H9 (cell line): ENCODE measurements around the gene ACOT7. TPM values are rescaled to one million over a fixed set of nuclear protein-coding genes. Genes with fewer than 3 reads are reported as not detected.
"Not testable (repeated sequence)": the region's sequence is repeated elsewhere in the genome, so short reads cannot be mapped to it uniquely, and the experiment has no call there.

ENCODE experiments used
- DNase-seq: peaks from one replicate; pipeline ENCODE4 v3.0.0-alpha.2; 2017
- H2AFZ ChIP-seq: one replicate; pipeline ENCODE4 v1.6.1; 2013; ENCODE audit warnings: mild to moderate bottlenecking, low read length, control low read depth, moderate library complexity
- H2AK5ac ChIP-seq: 2 replicates; pipeline ENCODE4 v1.6.1; 2013; ENCODE audit warnings: low read length, control low read depth, mixed read lengths; ENCODE audit not compliant: insufficient read length
- H2BK120ac ChIP-seq: one replicate; pipeline ENCODE4 v1.6.1; 2013; ENCODE audit warnings: low read depth, mild to moderate bottlenecking, low read length, control low read depth, inconsistent platforms; ENCODE audit not compliant: poor library complexity, severe bottlenecking
- H2BK12ac ChIP-seq: 2 replicates; pipeline ENCODE4 v1.6.1; 2013; ENCODE audit warnings: low read length, control low read depth, mixed read lengths, low read depth; ENCODE audit not compliant: insufficient read length
- H2BK15ac ChIP-seq: 2 replicates; pipeline ENCODE4 v1.6.1; 2013; ENCODE audit warnings: low read depth, low read length, control low read depth
- H2BK20ac ChIP-seq: one replicate; pipeline ENCODE4 v1.6.1; 2013; ENCODE audit warnings: low read depth, mild to moderate bottlenecking, low read length, control low read depth, inconsistent platforms; ENCODE audit not compliant: poor library complexity, severe bottlenecking
- H2BK5ac ChIP-seq: 2 replicates; pipeline ENCODE4 v1.6.1; 2013; ENCODE audit warnings: low read length, control low read depth, mixed read lengths; ENCODE audit not compliant: insufficient read length
- H3K14ac ChIP-seq: 2 replicates; pipeline ENCODE4 v1.6.1; 2013; ENCODE audit warnings: low read length, control low read depth; ENCODE audit not compliant: insufficient read depth
- H3K18ac ChIP-seq: 2 replicates; pipeline ENCODE4 v1.6.1; 2013; ENCODE audit warnings: low read depth, mild to moderate bottlenecking, mixed read lengths, low read length, control low read depth; ENCODE audit not compliant: insufficient read length
- H3K23ac ChIP-seq: 2 replicates; pipeline ENCODE4 v1.6.1; 2013; ENCODE audit warnings: low read length, control low read depth, mixed read lengths, low read depth; ENCODE audit not compliant: insufficient read length
- H3K23me2 ChIP-seq: 2 replicates; pipeline ENCODE4 v1.6.1; 2013; ENCODE audit warnings: low read depth, mild to moderate bottlenecking, mixed read lengths, low read length, control low read depth; ENCODE audit not compliant: insufficient read length, poor library complexity, severe bottlenecking
- H3K27ac ChIP-seq: 2 replicates; pipeline ENCODE4 v1.5.1; 2013; ENCODE audit warnings: low read length, control low read depth, mixed read lengths, low read depth; ENCODE audit not compliant: insufficient read length
- H3K27me3 ChIP-seq: 2 replicates; pipeline ENCODE4 v1.6.1; 2013; ENCODE audit warnings: low read length, control low read depth, inconsistent platforms; ENCODE audit not compliant: insufficient read depth
- H3K4ac ChIP-seq: 2 replicates; pipeline ENCODE4 v1.6.1; 2013; ENCODE audit warnings: low read depth, mild to moderate bottlenecking, control low read depth, inconsistent platforms, low read length, moderate library complexity
- H3K4me1 ChIP-seq: 2 replicates; pipeline ENCODE4 v1.6.1; 2013; ENCODE audit warnings: low read length, control low read depth, inconsistent platforms; ENCODE audit not compliant: insufficient read depth
- H3K4me2 ChIP-seq: 2 replicates; pipeline ENCODE4 v1.6.1; 2013; ENCODE audit warnings: low read length, control low read depth, mixed read lengths; ENCODE audit not compliant: insufficient read length, insufficient read depth
- H3K56ac ChIP-seq: 2 replicates; pipeline ENCODE4 v1.6.1; 2013; ENCODE audit warnings: low read depth, mild to moderate bottlenecking, mixed read lengths, low read length, control low read depth; ENCODE audit not compliant: insufficient read length
- H3K79me1 ChIP-seq: 2 replicates; pipeline ENCODE4 v1.6.1; 2013; ENCODE audit warnings: low read depth, mild to moderate bottlenecking, moderate library complexity, low read length, control low read depth, inconsistent platforms; ENCODE audit not compliant: insufficient read depth, poor library complexity, severe bottlenecking
- H3K79me2 ChIP-seq: 2 replicates; pipeline ENCODE4 v1.6.1; 2013; ENCODE audit warnings: low read length, control low read depth, inconsistent platforms; ENCODE audit not compliant: insufficient read depth
- H3K9ac ChIP-seq: 2 replicates; pipeline ENCODE4 v1.6.1; 2013; ENCODE audit warnings: low read length, control low read depth, mixed read lengths; ENCODE audit not compliant: insufficient read length; ENCODE audit errors: extremely low read depth
- H3K9me3 ChIP-seq: one replicate; pipeline ENCODE4 v1.6.1; 2013; ENCODE audit warnings: low read depth, low read length, inconsistent platforms; ENCODE audit not compliant: control insufficient read depth
- H3T11ph ChIP-seq: one replicate; pipeline ENCODE4 v1.6.1; 2013; ENCODE audit warnings: mild to moderate bottlenecking, low read length, control low read depth, inconsistent platforms
- H4K20me1 ChIP-seq: one replicate; pipeline ENCODE4 v1.6.1; 2013; ENCODE audit not compliant: control insufficient read depth, insufficient read length, insufficient read depth
- H4K5ac ChIP-seq: 2 replicates; pipeline ENCODE4 v1.6.1; 2013; ENCODE audit warnings: low read depth, mild to moderate bottlenecking, mixed read lengths, low read length, control low read depth; ENCODE audit not compliant: insufficient read length
- H4K8ac ChIP-seq: replicated peaks from 2 replicates; pipeline ENCODE4 v1.6.1; 2013; ENCODE audit warnings: low read length, control low read depth, mixed read lengths, low read depth; ENCODE audit not compliant: insufficient read length
- H4K91ac ChIP-seq: 2 replicates; pipeline ENCODE4 v1.6.1; 2013; ENCODE audit warnings: low read depth, mild to moderate bottlenecking, moderate library complexity, mixed read lengths, low read length, control low read depth; ENCODE audit not compliant: insufficient read length
- H3K27ac Mint-ChIP-seq, 3 experiments: 2 replicates in 2 of 3; 3 replicates in 1 of 3; pipeline ENCODE4 v1.8.0; 2020 to 2021; ENCODE audit warnings: mixed read lengths in 3 of 3, mild to moderate bottlenecking in 1 of 3, moderate library complexity in 1 of 3
- H3K27me3 Mint-ChIP-seq: 2 replicates; pipeline ENCODE4 v1.8.0; 2021; ENCODE audit warnings: low read depth, mild to moderate bottlenecking, moderate library complexity, mixed read lengths
- H3K36me3 Mint-ChIP-seq, 3 experiments: 2 replicates in 2 of 3; 3 replicates in 1 of 3; pipeline ENCODE4 v1.8.0; 2020 to 2021; ENCODE audit warnings: low read depth in 3 of 3, mixed read lengths in 3 of 3; ENCODE audit not compliant: insufficient read depth in 1 of 3
- H3K4me1 Mint-ChIP-seq, 2 experiments: 2 replicates each; pipeline ENCODE4 v1.8.0; 2020; ENCODE audit warnings: mixed read lengths in 2 of 2
- H3K4me3 Mint-ChIP-seq, 2 experiments: 2 replicates in 1 of 2; 3 replicates in 1 of 2; pipeline ENCODE4 v1.8.0; 2020 to 2021; ENCODE audit warnings: mild to moderate bottlenecking in 2 of 2, mixed read lengths in 2 of 2, moderate library complexity in 1 of 2
- H3K9me3 Mint-ChIP-seq, 2 experiments: 2 replicates in 1 of 2; 3 replicates in 1 of 2; pipeline ENCODE4 v1.8.0; 2020; ENCODE audit warnings: mild to moderate bottlenecking in 2 of 2, mixed read lengths in 2 of 2, moderate library complexity in 1 of 2
- WGBS: extraction: QIAGEN DNeasy Blood & Tissue Kit; methylation state at CpG from one replicate; pipeline ENCODE4 v1.1.7; 2013; ENCODE audit warnings: missing lambda C conversion rate, low lambda C conversion rate, mixed read lengths; ENCODE audit not compliant: insufficient read length; ENCODE audit errors: extremely low coverage; 5-methylcytosine and 5-hydroxymethylcytosine counted together
- total RNA-seq: library from RNA; stranded (reverse); gene quantifications from 2 replicates; pipeline ENCODE4 v1.2.1, GENCODE V29; 2021

ACOT7 gene
- total RNA-seq, 1 experiment from 2014 or later: 87.4 TPM

- not testable (repeated sequence) for H3K27ac ChIP-seq, DNase-seq, H3K4me1 ChIP-seq, H2AFZ ChIP-seq, H2BK12ac ChIP-seq, H3K79me2 ChIP-seq, H3K9ac ChIP-seq, H2BK120ac ChIP-seq, H2BK20ac ChIP-seq, H3K4me2 ChIP-seq, H2AK5ac ChIP-seq, H2BK5ac ChIP-seq, H4K5ac ChIP-seq, H4K20me1 ChIP-seq, H3K27me3 ChIP-seq, H3K23ac ChIP-seq, H3K27ac Mint-ChIP-seq, H3K79me1 ChIP-seq, H3K9me3 Mint-ChIP-seq, H3T11ph ChIP-seq, H3K56ac ChIP-seq, H3K9me3 ChIP-seq, H3K18ac ChIP-seq, H3K14ac ChIP-seq, H4K8ac ChIP-seq, H4K91ac ChIP-seq, H3K36me3 Mint-ChIP-seq, H3K4ac ChIP-seq, H2BK15ac ChIP-seq
- H3K4me1 Mint-ChIP-seq: peaks cover 13 to 15% of the 10 kb centered on the region in 2 experiments
- peaks cover 28% of the 10 kb centered on the region for H3K27me3 Mint-ChIP-seq
- H3K23me2 ChIP-seq: peaks cover 11% of the 10 kb centered on the region
- WGBS: no CpG with 5 or more reads among the region's 8 CpGs
- peak overlapping the region; percentile 5 to 51; a peak in 1 of 5 replicates for H3K4me3 Mint-ChIP-seq
These were observed 1.6 kb upstream of the ACOT7 start for GRCh38 chr1:6395130-6395529.
